DOHH2 (cell line): Measurements from ENCODE around the gene MICA.

ENCODE experiments used
- CTCF ChIP-seq: fragments of 200-600 bp; sonication (generic); IDR thresholded peaks from one replicate; pipeline ENCODE4 v1.5.1; 2014; ENCODE audit warnings: antibody characterized with exemption, mild to moderate bottlenecking, low read depth, low read length; ENCODE audit not compliant: poor library complexity, severe bottlenecking
- EZH2phosphoT487 ChIP-seq: fragments of 200-600 bp; sonication (generic); IDR thresholded peaks from 2 replicates; pipeline ENCODE4 v1.6.1; 2017; ENCODE audit warnings: borderline replicate concordance, mild to moderate bottlenecking, antibody characterized with exemption, low read length, moderate library complexity, mixed read lengths

- TF ChIP-seq CTCF: no peak
- no peak for TF ChIP-seq EZH2phosphoT487
Observed at GRCh38 chr6:31354158-31354863, 49.1 kb upstream of the MICA start.
